Fibroblast of lung (primary cell): ENCODE data around the gene KCNK7. TPM values are rescaled to one million over a fixed set of nuclear protein-coding genes. Genes with fewer than 3 reads are reported as not detected.

Experiments
- DNase-seq, 2 donors: peaks; one replicate each; pipeline versions ENCODE4 v3.0.0 to v3.0.0-alpha.2; 2010; ENCODE audit warnings: low read depth in 2 of 2
- H2AFZ ChIP-seq: 2 replicates; pipeline ENCODE4 v1.5.1; 2012; ENCODE audit warnings: low read length, control low read depth, inconsistent platforms
- H3K27ac ChIP-seq: 2 replicates; pipeline ENCODE4 v1.5.1; 2011; ENCODE audit warnings: low read length, control low read depth; ENCODE audit not compliant: insufficient read depth
- H3K27me3 ChIP-seq: 2 replicates; pipeline ENCODE4 v1.5.1; 2011; ENCODE audit warnings: mild to moderate bottlenecking, low read length; ENCODE audit not compliant: control insufficient read depth, insufficient read depth
- H3K36me3 ChIP-seq: 2 replicates; pipeline ENCODE4 v1.5.1; 2011; ENCODE audit warnings: low read length; ENCODE audit not compliant: control insufficient read depth, insufficient read depth
- H3K4me1 ChIP-seq: 2 replicates; pipeline ENCODE4 v1.5.1; 2011; ENCODE audit warnings: low read length; ENCODE audit not compliant: control insufficient read depth, insufficient read depth; ENCODE audit errors: extremely low read depth
- H3K4me2 ChIP-seq: 2 replicates; pipeline ENCODE4 v1.5.1; 2011; ENCODE audit warnings: low read length, control low read depth; ENCODE audit not compliant: insufficient read depth; ENCODE audit errors: extremely low read depth
- H3K4me3 ChIP-seq, 4 experiments: fragments of 200-600 bp in 1 of 4; sonication (generic) in 1 of 4; replicated peaks in 1 of 4; 2 replicates each; pipeline ENCODE4 v1.5.1; 2011 to 2016; ENCODE audit warnings: low read length in 4 of 4, low read depth in 3 of 4, mild to moderate bottlenecking in 3 of 4, control low read depth in 2 of 4, inconsistent platforms in 1 of 4, mixed read lengths in 1 of 4; ENCODE audit not compliant: insufficient read depth in 1 of 4; ENCODE audit errors: control extremely low read depth in 1 of 4
- H3K79me2 ChIP-seq: 2 replicates; pipeline ENCODE4 v1.5.1; 2012; ENCODE audit warnings: mild to moderate bottlenecking, low read length, inconsistent platforms; ENCODE audit not compliant: control insufficient read depth, insufficient read depth
- H3K9ac ChIP-seq: 2 replicates; pipeline ENCODE4 v1.5.1; 2011; ENCODE audit warnings: mild to moderate bottlenecking, low read length, control low read depth; ENCODE audit not compliant: insufficient read depth
- H3K9me3 ChIP-seq: 2 replicates; pipeline ENCODE4 v1.5.1; 2012; ENCODE audit warnings: low read depth, low read length; ENCODE audit not compliant: control insufficient read depth, insufficient read depth
- H4K20me1 ChIP-seq: 2 replicates; pipeline ENCODE4 v1.5.1; 2011; ENCODE audit warnings: low read length; ENCODE audit not compliant: control insufficient read depth, insufficient read depth; ENCODE audit errors: extremely low read depth
- EZH2 ChIP-seq: IDR thresholded peaks from 2 replicates; pipeline ENCODE4 v1.5.1; 2012; ENCODE audit warnings: low read length, control low read depth, mild to moderate bottlenecking; ENCODE audit errors: missing control alignments
- polyA plus RNA-seq, 2 donors: library from polyadenylated mRNA; depleted of rRNA in 1 of 2; stranded (reverse) in 1 of 2; unstranded in 1 of 2; fragments of >200 nt; gene quantifications; 2 replicates each; pipeline ENCODE4 v1.2.1, GENCODE V29; 2011 to 2012; ENCODE audit warnings: missing spikeins in 1 of 2
- total RNA-seq: library from RNA; depleted of rRNA; stranded (reverse); fragments of >200 nt; gene quantifications from 2 replicates; pipeline ENCODE4 v1.2.1, GENCODE V29; 2014
- TF ChIP-seq, protein P1 (sequence below), 2 donors: IDR thresholded peaks in 1 of 2; conservative IDR thresholded peaks in 1 of 2; 1 replicate in 1 of 2; 2 replicates in 1 of 2; pipeline ENCODE4 v1.5.1; 2011 to 2012; ENCODE audit warnings: low read length in 2 of 2, control low read depth in 1 of 2, inconsistent platforms in 1 of 2, low read depth in 1 of 2, mild to moderate bottlenecking in 1 of 2

The KCNK7 gene
- total and polyA plus RNA-seq, 2 donors (not counting 1 experiment from before 2014, with no cell fraction given): not detected

DNA sequence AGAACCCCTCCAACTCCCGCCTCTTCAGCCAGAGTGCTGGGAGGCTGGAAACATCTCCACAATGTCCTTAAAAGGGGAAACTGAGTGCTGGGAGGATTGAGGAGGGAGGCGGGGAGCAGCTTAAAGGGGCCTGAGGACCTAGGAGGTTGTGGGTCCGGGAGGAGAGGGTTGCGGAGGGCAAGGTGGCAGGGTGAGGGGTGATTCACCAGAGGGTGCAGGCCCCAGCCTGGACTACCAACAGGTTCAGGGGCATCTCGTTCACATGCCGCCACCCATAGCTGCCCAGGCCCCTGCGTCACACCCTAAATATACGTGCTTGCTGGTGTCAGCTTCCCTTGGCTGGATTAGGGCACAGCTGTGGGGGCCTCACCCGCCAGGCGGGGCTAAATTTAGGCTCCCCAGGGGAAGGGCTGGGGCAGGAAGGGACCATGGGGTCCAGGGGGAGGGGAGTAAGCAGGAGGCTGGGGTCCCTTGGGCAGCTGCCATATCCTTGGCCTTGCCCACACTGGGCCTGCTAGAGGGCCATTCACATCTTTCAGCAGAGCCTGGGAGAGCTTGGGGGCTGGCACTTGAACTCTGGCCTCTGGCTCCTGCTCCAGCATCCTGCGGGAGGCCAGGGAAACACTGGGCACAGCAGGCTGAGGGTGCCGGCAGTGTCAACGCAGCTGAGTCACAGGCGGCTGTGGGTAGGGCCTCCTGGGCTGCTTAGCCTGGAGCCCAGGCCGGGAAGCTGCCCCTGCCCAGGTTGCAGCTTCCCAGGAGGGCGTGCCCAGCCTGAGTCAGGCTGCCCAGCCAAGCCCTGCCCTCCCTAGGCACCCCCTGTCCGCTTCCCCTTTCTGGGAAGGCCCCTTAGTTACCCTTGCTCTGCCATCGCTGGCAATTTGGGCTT, 18.5 kb downstream of the KCNK7 start:
- Histone ChIP-seq H4K20me1 (no peaks in the 10 kb centered on the region), H3K9me3 (no peaks in the 10 kb centered on the region), H3K27me3 (no peaks in the 10 kb centered on the region), H3K27ac (peak overlapping the region; percentile 80), H3K36me3 (peaks cover 24% of the 10 kb centered on the region), H3K4me1 (peaks cover 34% of the 10 kb centered on the region), H3K9ac (peak overlapping the region; percentile 71), H3K4me3 (peak overlapping the region; percentile 55 to 79 (median 60)), H3K79me2 (peaks cover 22% of the 10 kb centered on the region), H2AFZ (no peak overlapping the region), H3K4me2 (peak overlapping the region; percentile 99)
- peak; percentile 59 to 69 for DNase-seq
- TF ChIP-seq EZH2: no peak
- TF ChIP-seq, protein P1, sequence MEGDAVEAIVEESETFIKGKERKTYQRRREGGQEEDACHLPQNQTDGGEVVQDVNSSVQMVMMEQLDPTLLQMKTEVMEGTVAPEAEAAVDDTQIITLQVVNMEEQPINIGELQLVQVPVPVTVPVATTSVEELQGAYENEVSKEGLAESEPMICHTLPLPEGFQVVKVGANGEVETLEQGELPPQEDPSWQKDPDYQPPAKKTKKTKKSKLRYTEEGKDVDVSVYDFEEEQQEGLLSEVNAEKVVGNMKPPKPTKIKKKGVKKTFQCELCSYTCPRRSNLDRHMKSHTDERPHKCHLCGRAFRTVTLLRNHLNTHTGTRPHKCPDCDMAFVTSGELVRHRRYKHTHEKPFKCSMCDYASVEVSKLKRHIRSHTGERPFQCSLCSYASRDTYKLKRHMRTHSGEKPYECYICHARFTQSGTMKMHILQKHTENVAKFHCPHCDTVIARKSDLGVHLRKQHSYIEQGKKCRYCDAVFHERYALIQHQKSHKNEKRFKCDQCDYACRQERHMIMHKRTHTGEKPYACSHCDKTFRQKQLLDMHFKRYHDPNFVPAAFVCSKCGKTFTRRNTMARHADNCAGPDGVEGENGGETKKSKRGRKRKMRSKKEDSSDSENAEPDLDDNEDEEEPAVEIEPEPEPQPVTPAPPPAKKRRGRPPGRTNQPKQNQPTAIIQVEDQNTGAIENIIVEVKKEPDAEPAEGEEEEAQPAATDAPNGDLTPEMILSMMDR (conservative IDR thresholded peaks at IDR 0.05 in 1 of 2, IDR thresholded peaks at IDR 0.05 in 1 of 2; ENCODE audit: low read depth in 1 of 2, low read length in 2 of 2): no peak

DNA sequence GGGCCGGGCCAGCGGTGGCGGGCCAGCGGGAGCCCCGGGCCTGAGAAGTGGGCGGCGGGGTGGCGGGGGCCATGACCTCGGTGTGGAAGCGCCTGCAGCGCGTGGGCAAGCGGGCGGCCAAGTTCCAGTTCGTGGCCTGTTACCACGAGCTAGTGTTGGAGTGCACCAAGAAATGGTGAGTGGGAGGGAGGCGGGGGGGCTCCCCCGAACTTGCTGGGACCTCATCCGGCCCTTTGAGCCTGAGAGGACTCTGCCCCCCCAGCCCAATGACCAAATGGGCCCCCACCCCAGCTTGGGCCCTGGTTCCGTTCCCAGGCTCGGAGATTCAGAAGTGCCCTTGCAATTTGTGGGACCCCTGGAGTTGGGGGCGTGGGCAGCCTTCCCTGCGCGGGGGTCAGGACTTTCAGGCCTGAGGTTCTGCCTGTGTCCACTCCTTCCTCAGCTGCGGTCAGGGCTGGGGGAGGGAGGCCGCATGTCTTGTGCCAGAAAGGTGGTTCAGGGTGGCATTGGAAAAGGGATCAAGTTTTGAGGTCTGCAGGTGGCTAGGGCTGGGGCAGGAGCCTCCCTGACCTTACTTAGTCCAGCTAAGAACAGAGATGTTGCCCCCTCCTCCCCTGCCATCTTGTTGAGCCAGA, 19.3 kb downstream of the KCNK7 start:
- H3K4me2 ChIP-seq: peak overlapping the region; percentile 99
- peak overlapping the region; percentile 55 to 79 (median 60) for H3K4me3 ChIP-seq
- no peaks in the 10 kb centered on the region for H4K20me1 ChIP-seq
- H3K4me1 ChIP-seq: peaks cover 41% of the 10 kb centered on the region
- TF ChIP-seq EZH2: no peak
- TF ChIP-seq, protein P1 (conservative IDR thresholded peaks at IDR 0.05 in 1 of 2, IDR thresholded peaks at IDR 0.05 in 1 of 2; ENCODE audit: low read depth in 1 of 2, low read length in 2 of 2): no peak
- H3K9me3 ChIP-seq: no peaks in the 10 kb centered on the region
- no peaks in the 10 kb centered on the region for H3K27me3 ChIP-seq
- H3K79me2 ChIP-seq: peaks cover 27% of the 10 kb centered on the region
- H3K36me3 ChIP-seq: peaks cover 18% of the 10 kb centered on the region
- DNase-seq: no peak
- peak overlapping the region; percentile 71 for H3K9ac ChIP-seq
- H3K27ac ChIP-seq: peak overlapping the region; percentile 80
- H2AFZ ChIP-seq: no peak overlapping the region

DNA sequence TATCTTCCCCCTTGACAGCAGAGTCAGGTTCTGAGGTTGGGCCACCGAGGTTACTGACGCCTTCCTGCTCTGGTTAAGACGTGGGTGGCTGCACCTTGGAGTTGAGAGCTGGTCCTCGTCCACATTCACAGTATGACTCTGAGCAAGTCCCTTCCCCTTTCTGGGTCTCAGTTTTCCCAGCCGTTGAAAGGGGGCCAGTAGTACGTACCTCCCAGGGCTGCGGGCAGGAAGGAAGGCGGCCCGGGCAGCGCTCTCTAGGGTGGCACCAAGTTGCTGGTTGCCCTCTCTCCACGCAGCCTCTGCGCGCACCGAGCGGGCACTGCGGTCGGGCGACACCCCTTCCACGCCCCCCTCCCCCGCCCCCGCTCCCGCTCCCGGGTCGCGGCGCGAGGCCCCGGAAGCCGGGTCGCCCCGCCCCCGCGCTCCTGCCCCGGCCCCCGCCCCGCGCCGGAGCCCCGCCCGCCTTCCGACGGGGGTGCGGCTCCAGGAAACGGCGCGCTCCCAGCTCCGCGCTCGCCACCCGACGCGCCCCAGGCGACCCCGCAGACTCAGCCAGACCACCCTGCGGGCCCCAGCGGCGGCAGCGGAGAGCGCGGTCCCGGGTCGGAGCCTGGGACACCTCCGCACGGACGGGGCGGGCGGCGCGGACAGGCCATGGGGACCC, 19.9 kb downstream of the KCNK7 start, which contains the start of gene EHBP1L1:
TSS of gene EHBP1L1 (plus strand) at position 486 of the 664 bp plus-strand sequence. CDS start 250 bp downstream, outside the sequence.
- Histone ChIP-seq H3K9me3 (no peaks in the 10 kb centered on the region), H3K36me3 (peaks cover 14% of the 10 kb centered on the region), H3K9ac (peak within 1 kb of the TSS; percentile 71), H3K4me2 (peak within 1 kb of the TSS; percentile 99), H3K4me3 (peak within 1 kb of the TSS; percentile 55 to 79 (median 60)), H2AFZ (no peak within 1 kb of the TSS), H3K27ac (peak within 1 kb of the TSS; percentile 80), H3K4me1 (peaks cover 46% of the 10 kb centered on the region), H3K79me2 (peaks cover 33% of the 10 kb centered on the region), H4K20me1 (no peaks in the 10 kb centered on the region), H3K27me3 (no peaks in the 10 kb centered on the region)
- no peak for TF ChIP-seq EZH2
- TF ChIP-seq, protein P1 (conservative IDR thresholded peaks at IDR 0.05 in 1 of 2, IDR thresholded peaks at IDR 0.05 in 1 of 2; ENCODE audit: low read depth in 1 of 2, low read length in 2 of 2): no peak
- DNase-seq: peak; percentile 38 to 72
